ENCODE results near the gene WDR46. TPM values are rescaled to one million over a fixed set of nuclear protein-coding genes. Genes with fewer than 3 reads are reported as not detected.

WDR46 gene
- total and polyA plus RNA-seq, 2 of the 13 experiments (the other 11 are each of a cell fraction or from before 2014, with no cell fraction given), result 47.4 to 105 TPM

DNA sequence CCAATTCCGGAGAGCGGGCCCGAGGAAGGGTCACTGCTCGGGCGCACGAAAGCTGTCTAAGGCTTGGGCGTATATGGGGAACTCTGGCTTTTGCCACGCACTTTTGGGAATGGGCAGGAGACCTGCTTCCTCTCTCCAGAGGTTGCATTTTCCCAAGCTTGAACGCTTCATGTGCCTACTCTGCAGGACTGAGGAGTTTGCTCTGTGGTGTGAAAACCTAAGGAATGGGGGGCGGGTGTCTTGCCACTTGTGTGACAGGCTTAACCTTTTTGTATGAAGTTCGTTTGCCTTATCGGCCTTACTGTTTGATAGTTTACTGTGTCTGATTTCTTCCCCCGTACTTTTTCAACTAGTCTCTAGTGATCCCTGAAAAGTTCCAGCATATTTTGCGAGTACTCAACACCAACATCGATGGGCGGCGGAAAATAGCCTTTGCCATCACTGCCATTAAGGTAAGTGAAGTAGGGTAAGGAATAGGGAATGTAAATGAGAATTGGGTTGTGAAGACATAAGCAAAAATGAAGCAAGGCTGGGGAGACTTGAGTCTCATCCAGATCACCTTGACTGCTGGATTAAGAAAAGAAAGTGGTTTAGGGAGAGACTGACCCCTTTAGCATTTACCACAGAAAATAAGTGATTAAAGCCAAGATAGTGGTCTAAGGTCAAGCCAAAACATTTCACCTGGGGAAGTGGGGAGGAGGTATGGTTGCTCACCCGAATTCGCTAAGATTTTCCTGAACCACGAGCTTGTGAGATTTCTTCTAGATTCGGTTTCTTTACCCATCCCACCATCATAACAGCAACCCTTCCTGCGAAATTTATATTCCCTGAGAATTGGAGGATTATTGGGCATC lies 16.5 kb downstream of the WDR46 start:
- no peak for DNase-seq (ENCODE audit: low spot score)
- TSS peak; percentile 77 for BruUV-seq (replicated peaks)
- H2AFZ ChIP-seq (ENCODE audit: low read length), result no peak overlapping the region
- H3K4me2 ChIP-seq (ENCODE audit: low read depth, low read length), result peak overlapping the region; percentile 89
- ChIA-PET POLR2A (interaction anchor here (0.7 to 3.9 kb wide), 29 partner anchors 9 to 1095 kb away, joined by 3 to 94 read pairs (median 8); partner anchors contain the start of genes CUTA, HSD17B8, PFDN6 and PHF1), CTCF (ENCODE audit: low intra/inter-chr PET ratio, low total read pairs) (no interaction called here)
- peaks cover 46% of the 10 kb centered on the region for H3K79me2 ChIP-seq (ENCODE audit: insufficient read depth, low read length)
- no peaks in the 10 kb centered on the region for H3K9me3 ChIP-seq (ENCODE audit: low read length)
- peaks cover 24 to 55% of the 10 kb centered on the region in 2 experiments for H3K36me3 ChIP-seq (replicated peaks in 1 of 2; ENCODE audit: control insufficient read depth in 1 of 2, insufficient read depth in 2 of 2, low read length in 2 of 2)
- peaks cover 48% of the 10 kb centered on the region for H3K4me1 ChIP-seq (ENCODE audit: insufficient read depth, low read length)
- in situ Hi-C loops (cut with HindIII; ENCODE audit: extremely low pct_ligation_motif_present, low pct_unique_long_range_greater_than_20kb) (no loop called here), intact Hi-C loops (cut with micrococcal nuclease; ENCODE audit: unreplicated experiment) (loop anchor here (5.0 kb wide), 1 partner anchor 40 kb away; the partner anchor contains the start of gene TAPBP)
- H3K27ac ChIP-seq (ENCODE audit: extremely low read length, insufficient read depth, low read length), result peak overlapping the region; percentile 95
- ATAC-seq, result peak; percentile 47
- no peaks in the 10 kb centered on the region; a peak in 1 of 5 replicates for H3K27me3 ChIP-seq (ENCODE audit: control insufficient read depth in 1 of 2, insufficient read depth in 2 of 2, low read length in 2 of 2)
- H3K4me3 ChIP-seq (replicated peaks in 1 of 3; ENCODE audit: insufficient read depth in 1 of 3, low read depth in 2 of 3, low read length in 3 of 3), result peak overlapping the region; percentile 75 to 89 (median 80)
- no peak for FAIRE-seq
- 3% methylated on average over 16 of the region's 22 CpGs for WGBS (ENCODE audit: low lambda C conversion rate)
- H3K9ac ChIP-seq (ENCODE audit: insufficient read depth, low read depth, low read length), result peak overlapping the region; percentile 95
- H4K20me1 ChIP-seq (ENCODE audit: insufficient read depth, low read length), result peaks cover 33% of the 10 kb centered on the region
- TF ChIP-seq SAP130 (CRISPR knock-in tag; IDR thresholded peaks at IDR 0.05; ENCODE audit: low read depth) (0 out of 2 replicates have a peak, but pooled peaks have one; percentile 19), ARHGAP35 (CRISPR knock-in tag; IDR thresholded peaks at IDR 0.05; ENCODE audit: borderline replicate concordance) (0 out of 2 replicates have a peak, but pooled peaks have one; percentile 2), ZFP82 (CRISPR knock-in tag; IDR thresholded peaks at IDR 0.05; ENCODE audit: borderline replicate concordance) (0 out of 2 replicates have a peak, but pooled peaks have one; percentile 5), ZNF616 (CRISPR knock-in tag; IDR thresholded peaks at IDR 0.05; ENCODE audit: low read depth) (peak; percentile 47; the same call in 1 of the 2 replicates), ZNF878 (CRISPR knock-in tag; IDR thresholded peaks at IDR 0.05) (0 out of 2 replicates have a peak, but pooled peaks have one; percentile 25), EED (CRISPR knock-in tag; IDR thresholded peaks at IDR 0.05) (peak; percentile 4; the same call in 1 of the 2 replicates), ZZZ3 (CRISPR knock-in tag; IDR thresholded peaks at IDR 0.05; ENCODE audit: borderline replicate concordance) (peak; percentile 8; the same call in 1 of the 2 replicates), CHD4 (IDR thresholded peaks at IDR 0.05; ENCODE audit: borderline replicate concordance, low read length) (no peak)
- TF ChIP-seq, protein P1, sequence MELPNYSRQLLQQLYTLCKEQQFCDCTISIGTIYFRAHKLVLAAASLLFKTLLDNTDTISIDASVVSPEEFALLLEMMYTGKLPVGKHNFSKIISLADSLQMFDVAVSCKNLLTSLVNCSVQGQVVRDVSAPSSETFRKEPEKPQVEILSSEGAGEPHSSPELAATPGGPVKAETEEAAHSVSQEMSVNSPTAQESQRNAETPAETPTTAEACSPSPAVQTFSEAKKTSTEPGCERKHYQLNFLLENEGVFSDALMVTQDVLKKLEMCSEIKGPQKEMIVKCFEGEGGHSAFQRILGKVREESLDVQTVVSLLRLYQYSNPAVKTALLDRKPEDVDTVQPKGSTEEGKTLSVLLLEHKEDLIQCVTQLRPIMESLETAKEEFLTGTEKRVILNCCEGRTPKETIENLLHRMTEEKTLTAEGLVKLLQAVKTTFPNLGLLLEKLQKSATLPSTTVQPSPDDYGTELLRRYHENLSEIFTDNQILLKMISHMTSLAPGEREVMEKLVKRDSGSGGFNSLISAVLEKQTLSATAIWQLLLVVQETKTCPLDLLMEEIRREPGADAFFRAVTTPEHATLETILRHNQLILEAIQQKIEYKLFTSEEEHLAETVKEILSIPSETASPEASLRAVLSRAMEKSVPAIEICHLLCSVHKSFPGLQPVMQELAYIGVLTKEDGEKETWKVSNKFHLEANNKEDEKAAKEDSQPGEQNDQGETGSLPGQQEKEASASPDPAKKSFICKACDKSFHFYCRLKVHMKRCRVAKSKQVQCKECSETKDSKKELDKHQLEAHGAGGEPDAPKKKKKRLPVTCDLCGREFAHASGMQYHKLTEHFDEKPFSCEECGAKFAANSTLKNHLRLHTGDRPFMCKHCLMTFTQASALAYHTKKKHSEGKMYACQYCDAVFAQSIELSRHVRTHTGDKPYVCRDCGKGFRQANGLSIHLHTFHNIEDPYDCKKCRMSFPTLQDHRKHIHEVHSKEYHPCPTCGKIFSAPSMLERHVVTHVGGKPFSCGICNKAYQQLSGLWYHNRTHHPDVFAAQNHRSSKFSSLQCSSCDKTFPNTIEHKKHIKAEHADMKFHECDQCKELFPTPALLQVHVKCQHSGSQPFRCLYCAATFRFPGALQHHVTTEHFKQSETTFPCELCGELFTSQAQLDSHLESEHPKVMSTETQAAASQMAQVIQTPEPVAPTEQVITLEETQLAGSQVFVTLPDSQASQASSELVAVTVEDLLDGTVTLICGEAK (IDR thresholded peaks at IDR 0.05), result no peak
- TF ChIP-seq, protein P1 (CRISPR knock-in tag; IDR thresholded peaks at IDR 0.05), result peak; percentile 10
- TF ChIP-seq, protein P2, sequence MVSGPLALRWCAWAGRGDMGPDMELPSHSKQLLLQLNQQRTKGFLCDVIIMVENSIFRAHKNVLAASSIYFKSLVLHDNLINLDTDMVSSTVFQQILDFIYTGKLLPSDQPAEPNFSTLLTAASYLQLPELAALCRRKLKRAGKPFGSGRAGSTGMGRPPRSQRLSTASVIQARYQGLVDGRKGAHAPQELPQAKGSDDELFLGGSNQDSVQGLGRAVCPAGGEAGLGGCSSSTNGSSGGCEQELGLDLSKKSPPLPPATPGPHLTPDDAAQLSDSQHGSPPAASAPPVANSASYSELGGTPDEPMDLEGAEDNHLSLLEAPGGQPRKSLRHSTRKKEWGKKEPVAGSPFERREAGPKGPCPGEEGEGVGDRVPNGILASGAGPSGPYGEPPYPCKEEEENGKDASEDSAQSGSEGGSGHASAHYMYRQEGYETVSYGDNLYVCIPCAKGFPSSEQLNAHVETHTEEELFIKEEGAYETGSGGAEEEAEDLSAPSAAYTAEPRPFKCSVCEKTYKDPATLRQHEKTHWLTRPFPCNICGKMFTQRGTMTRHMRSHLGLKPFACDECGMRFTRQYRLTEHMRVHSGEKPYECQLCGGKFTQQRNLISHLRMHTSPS (CRISPR knock-in tag; IDR thresholded peaks at IDR 0.05; ENCODE audit: low read depth), result 0 out of 2 replicates have a peak, but pooled peaks have one; percentile 21
